NK-92 (cell line): ENCODE results near the gene LRMDA.

Experiments used
- DNase-seq: peaks from one replicate; lab custom pipeline; 2025; ENCODE audit not compliant: unreplicated experiment; lab: John Stamatoyannopoulos, UW

LRMDA gene

DNA sequence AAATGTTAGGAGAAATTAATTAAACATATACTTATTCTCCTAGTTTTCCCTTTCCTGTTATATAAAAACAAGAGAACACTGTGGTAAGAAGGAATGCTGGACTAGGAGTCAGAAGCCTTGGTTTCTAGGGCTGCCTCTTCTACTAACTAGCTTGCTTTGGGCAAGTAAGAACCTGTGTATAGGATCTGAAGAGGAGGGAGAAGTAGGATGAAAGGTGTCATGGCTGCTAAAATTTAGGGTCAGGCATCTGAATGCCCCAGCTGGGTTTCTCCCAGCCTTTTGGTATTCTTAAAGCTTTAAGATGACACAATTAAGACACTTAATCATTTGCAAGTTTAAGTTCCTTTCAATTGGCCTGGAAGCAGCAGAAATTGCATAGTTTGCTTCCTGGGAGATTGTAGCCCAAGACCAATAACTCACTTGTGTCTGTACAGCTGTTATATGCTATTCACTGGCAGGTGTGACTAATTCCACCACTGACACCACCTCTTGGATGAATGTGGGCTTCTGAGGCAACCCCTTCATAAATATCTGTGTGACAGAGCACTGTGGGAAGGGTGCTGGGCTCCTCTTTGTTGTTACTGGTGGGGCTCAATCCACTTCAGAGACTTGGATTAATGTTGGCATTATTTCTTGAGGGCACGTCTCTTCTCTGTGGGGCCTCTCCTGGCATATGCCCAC, 137.2 kb downstream of the LRMDA start:
- no peak for DNase-seq

- DNase-seq, result no peak
Measured at GRCh38 chr10:75569506-75569905, 138.1 kb downstream of the LRMDA start.

- no peak for DNase-seq
Measured at GRCh38 chr10:75572478-75572877, 141.1 kb downstream of the LRMDA start.

DNA sequence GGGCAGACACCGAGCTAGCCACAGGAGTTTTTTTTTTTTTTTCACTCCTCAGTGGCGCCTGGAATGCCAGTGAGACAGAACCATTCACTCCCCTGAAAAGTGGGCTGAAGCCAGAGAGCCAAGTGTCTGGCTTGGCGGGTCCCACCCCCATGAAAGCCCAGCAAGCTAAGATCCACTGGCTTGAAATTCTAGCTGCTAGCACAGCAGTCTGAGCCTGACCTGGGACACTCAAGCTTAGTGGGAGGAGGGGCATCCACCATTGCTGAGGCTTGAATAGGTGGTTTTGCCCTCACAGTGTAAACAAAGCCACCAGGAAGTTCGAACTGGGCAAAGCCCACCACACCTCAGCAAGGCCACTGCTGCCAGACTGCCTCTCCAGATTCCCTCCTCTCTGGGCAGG, 144.5 kb downstream of the LRMDA start:
- DNase-seq, result no peak

DNA sequence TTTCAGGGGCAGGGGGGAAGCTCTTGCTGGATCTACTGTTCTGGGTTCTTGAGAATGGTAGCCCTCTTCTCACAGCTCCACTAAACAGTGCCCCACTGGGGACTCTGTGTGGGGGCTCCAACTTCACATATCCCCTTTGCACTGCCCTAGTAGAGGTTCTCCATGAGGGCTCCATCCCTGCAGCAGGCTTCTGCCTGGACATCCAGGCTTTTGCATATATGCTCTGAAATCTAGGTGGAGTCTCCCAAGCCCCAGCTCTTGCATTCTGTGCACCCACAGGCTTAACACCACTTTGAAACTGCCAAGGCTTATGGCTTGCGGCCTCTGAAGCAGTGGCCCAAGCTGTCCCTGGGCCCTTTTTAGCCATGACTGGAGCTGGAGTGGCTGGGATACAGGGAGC, 150.7 kb downstream of the LRMDA start:
- DNase-seq, result no peak

- no peak for DNase-seq
Measured at GRCh38 chr10:75585294-75585693, 153.9 kb downstream of the LRMDA start.

GRCh38 chr10:75586814-75587213, 155.4 kb downstream of the LRMDA start:
- DNase-seq, result no peak

DNA sequence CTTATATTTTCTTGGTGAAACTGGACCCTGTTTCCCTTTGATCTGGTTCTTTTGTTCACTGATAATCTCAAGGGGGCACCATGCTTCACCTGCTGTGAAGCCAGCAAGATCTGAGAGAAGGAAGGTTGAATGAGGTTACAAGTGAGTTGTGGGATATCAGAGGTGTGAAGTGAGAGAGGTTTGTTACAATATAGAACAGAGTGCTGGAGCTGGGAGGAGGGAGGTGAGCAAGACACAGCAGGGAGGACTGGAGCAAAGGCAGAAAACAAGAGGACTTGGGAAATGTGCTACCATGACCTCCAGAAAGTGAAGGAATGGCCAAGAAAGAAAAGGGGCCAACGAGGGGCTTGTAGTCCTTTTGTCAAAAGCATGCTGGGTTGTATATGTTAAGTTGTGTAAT, 156.6 kb downstream of the LRMDA start:
- no peak for DNase-seq

DNA sequence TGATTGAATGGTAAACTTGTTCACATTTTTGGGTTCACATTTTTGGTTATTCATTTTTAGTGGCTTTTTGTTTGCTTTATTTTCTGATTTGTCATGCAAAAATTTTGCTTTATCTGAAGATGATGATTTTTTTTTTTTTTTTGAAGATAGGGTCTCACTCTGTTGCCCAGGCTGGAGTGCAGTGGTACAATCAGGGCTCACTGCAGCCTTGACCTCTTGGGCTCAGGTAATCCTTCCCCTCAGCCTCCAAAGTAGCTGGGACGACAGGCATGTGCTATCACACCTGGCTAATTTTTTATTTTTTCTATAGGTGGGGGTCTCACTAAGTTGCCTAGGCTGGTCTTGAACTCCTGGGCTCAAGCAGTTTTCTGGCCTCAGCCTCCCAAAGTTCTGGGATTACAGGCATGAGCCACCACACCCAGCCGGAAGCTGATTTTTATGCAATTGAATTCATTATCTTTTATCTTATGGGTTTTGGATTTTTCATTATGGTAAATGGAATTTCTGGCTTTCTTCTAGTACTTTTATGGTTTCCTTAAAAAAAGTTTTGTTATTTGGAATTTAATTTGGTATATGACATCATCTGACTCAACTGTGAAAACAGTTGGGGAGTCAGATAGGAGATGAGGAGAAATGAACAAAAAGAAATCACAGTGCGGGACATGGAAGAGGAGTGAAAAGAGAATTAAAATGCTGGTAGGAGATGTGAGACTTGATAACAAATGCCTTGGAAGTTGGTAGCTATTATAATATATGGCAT, 158.7 kb downstream of the LRMDA start:
- no peak for DNase-seq

DNA sequence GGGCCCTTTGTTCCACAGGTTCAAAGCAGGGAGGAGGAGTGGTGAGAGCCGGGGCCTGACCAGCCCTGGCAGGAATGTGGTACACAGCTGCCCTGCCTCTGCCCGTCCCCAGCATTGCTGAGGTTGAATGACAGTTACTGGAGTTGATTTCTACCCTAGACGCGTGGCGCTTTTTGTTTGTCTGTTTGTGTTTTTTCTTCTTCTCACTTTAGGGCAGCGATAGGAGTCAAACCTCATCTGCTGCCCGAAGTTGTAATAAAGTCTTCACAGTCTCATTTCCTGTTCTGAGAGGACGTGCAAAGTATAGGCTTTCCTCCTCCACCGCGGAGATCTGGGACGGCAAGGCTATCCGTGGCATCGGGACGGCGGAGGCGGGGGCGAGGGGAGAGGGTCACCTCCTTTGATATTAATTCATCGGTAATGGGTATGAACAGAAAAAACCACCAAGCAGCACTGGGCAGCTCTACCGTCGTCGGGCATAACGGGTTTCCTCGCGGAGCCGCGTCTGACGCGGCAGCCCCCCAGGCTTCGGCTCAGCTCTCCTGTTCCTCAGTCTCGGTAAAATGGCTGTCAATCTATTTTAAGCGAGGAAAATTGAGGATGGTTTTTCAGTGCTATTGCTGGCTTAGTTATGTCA, 160.8 kb downstream of the LRMDA start:
- no peak for DNase-seq

DNA sequence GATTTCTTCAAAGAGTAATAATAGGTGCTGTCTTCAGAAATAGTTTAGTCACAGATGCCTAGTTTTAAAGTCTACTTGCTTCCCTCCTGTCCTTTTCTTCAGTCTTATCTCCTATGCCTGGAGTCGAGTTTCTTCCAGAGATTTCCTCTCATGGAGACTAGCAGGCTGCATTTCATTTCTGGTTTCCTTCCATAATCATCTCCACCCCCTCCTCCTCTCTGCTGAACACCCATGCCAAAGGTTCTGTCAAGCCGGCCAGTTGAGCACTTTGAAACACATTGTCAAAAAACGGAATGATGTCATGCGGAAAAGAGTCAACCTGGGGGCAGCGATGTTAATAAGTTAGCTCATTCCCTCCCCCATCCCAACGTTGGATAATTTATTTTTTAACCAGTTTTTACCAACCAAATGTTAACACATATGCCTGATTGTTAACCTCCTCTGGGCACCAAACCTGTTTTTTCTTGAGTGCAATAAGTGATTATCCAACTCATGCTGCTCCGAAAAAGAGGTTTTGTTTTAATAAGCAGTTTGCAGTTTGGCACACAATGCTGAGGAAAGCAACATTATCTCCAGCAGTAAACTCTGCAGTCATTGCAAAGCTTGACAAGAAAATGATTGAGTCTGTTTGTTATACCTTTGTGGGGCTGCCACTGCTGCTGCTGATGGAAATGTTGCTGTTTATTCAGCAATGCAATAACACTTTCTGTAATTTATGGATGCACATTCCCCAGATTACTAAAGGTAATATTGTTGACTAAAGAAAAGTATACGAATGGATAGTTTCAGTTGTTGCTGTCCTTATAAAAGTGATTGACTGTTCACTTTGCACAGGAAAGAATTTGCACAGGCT, 161.6 kb downstream of the LRMDA start:
- no peak for DNase-seq

- no peak for DNase-seq
Measured at GRCh38 chr10:75593692-75594556, 162.5 kb downstream of the LRMDA start.

DNA sequence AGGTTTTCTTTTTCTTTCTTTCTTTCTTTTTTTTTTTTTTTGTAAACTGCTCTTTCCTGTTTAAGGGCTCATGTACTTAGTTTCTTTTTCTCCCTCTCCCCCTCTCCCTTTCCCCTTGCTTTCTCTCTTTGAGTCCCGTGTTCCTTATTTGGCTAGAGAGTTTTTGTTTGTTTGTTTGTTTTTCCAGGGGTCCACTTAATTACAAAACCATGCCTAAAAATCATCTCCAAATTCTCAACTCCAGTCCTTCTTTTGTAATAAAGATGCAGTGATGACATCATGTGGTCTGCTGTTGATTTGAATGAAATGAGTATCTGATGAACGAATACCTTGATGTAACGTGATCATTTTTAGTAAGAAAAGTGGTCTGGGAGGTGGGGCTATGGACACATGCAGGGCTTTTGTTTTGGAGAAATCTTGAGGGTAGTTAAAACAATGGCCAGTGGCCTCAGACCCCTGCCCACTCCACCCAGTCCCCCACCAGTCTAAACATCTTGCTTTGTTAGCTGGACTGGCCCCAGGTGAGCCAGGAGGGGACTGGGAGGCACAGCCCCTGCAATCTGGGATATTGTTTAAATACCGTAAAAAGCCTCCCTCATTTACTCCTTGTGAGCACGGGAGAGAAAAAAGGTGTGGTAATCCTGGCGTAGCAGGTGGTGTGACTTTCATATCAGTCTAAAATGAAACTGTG, 165.7 kb downstream of the LRMDA start:
- no peak for DNase-seq

DNA sequence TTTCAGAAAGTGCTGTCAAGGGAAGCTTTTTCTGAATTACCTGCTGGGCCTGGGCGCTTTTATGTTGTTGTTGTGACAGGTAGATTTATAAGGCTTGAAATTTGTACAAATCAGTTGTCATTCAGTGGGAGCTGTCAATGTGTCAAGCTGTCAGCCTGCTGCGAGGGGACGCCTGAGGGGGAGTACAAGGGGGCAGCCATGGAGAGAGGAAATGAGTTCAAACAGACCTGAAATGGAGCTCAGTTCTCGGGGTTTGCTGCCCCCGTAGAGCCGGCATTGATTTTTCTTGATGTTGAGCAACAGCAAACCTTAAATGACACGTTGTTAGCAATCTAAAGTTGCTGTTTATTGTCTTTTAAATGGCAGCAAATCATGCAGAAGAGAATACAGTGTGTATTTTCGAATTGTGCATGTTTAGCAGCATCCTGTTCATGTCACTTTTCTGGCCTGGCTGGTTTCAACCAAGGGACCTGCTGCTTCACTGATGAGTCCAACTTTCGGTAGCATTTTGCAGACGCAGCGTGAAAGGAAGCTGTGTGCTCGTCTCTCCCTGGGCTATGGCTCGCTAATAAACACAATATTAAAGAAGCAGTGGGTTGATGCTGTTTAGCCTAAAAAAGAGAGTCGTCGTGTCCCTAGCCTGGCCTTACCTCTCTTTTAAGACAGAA, 166.5 kb downstream of the LRMDA start:
- no peak for DNase-seq

DNA sequence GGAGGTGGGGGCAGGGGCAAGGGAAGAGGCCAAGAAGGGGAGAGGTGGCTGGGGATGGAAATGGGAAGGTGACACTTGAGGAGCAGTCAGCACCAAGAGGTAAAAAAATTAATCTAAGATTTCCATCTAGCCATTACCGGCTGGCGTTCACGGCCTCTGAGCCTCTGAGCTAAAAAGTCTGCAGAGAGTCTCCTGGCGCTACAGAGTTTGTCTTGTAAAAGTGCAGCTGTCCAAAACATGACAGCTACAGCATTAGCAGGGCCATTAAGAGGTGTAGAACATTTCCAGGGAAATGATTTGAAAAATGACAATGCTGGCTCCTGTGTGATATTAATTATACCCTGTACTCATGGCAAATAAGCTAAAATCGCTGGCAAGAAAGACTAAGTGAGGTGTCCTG, 167.6 kb downstream of the LRMDA start:
- no peak for DNase-seq

DNA sequence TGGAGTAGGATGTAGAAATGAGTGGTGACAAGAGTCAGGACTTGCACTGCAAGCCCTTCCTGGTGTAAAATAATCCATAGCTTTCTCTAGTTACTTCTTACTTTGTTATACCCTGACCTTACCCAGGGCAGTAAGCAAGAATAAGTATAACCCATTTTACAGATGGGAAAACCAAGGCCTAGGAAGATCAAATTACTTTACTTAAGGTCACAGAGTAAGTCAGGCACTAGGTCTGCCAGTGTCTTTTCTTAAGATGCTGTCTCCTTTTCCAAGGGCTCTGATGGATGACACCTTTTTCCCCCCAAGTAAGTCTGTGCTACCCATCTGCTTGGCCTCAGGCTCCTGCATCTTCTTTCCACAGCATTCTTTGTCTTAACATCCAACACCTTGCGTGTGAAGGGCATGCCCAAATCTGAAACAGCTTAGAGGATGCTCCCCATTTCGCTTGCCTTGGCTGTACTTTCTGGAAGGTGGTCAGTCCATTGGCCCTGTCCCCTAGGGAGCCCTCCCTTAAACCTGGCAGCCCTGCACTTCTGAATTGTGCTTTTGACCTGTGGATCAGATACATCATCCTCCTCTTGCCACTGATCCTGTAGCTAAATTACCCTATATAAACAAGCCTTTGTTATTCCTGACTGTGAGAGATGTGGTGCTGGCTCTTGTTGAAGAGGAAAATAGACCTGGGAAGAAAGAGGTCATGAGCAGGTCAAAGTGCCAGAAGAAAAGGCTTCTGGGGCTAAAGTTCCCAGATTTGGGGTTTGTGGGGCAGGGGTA, 168.6 kb downstream of the LRMDA start:
- no peak for DNase-seq

- no peak for DNase-seq
Measured at GRCh38 chr10:75600833-75601232, 169.4 kb downstream of the LRMDA start.

- no peak for DNase-seq
Measured at GRCh38 chr10:75602341-75602740, 170.9 kb downstream of the LRMDA start.

GRCh38 chr10:75605096-75605495, 173.7 kb downstream of the LRMDA start:
- no peak for DNase-seq
